Measurements from ENCODE around the gene DOCK11.
"Not testable (repeated sequence)": the region's sequence is repeated elsewhere in the genome, so short reads cannot be mapped to it uniquely, and the experiment has no call there.

GRCh38 chrX:118715917-118716316, 220.3 kb downstream of the DOCK11 start:
- not testable (repeated sequence) for TF ChIP-seq CTCF (IDR thresholded peaks at IDR 0.05; ENCODE audit: poor library complexity); EZH2 (IDR thresholded peaks at IDR 0.05; ENCODE audit: borderline replicate concordance); EZH2phosphoT487 (IDR thresholded peaks at IDR 0.05; ENCODE audit: low read depth, severe bottlenecking, unreplicated experiment)

Data from hepatocyte (in vitro differentiated cells).